ENCODE measurements around the gene TMEM120B. TPM values are rescaled to one million over a fixed set of nuclear protein-coding genes. Genes with fewer than 3 reads are reported as not detected.

Gene TMEM120B
- total RNA-seq, 2 donors from 2014 or later: 7.3 to 8.8 TPM

DNA sequence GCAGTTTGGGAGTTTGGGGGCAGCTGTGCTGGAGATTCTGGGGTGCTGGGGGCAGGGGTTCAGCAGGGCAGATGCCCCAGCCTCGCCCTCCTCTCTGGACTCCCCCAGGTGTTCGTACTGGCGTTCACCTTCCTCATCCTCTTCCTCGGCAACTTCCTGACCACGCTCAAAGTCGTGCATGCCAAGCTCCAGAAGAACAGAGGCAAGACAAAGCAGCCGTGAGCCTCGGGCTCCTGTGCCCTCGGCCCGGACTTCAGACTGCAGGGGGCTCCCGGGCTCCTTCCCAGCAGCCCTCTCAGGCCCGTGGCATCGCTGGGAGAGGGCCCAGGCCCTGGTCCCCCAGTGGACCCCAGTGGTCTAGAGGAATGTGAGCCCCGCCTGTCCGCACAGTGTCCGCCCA, 62.9 kb downstream of the TMEM120B start:
- no peak for DNase-seq (ENCODE audit: low spot score)
- no peak for ATAC-seq (ENCODE audit: insufficient number of reproducible peaks, low FRiP score, low read depth)
- Histone ChIP-seq H3K9me3 (no peaks in the 10 kb centered on the region), H3K27ac (no peak overlapping the region), H3K36me3 (no peaks in the 10 kb centered on the region), H3K27me3 (replicated peaks; ENCODE audit: insufficient read depth) (no peaks in the 10 kb centered on the region), H3K4me1 (ENCODE audit: control insufficient read depth in 1 of 2, low read depth in 2 of 2) (peaks cover 0 to 10% of the 10 kb centered on the region in 2 donors), H3K4me3 (no peak overlapping the region)
- TF ChIP-seq, protein P1, sequence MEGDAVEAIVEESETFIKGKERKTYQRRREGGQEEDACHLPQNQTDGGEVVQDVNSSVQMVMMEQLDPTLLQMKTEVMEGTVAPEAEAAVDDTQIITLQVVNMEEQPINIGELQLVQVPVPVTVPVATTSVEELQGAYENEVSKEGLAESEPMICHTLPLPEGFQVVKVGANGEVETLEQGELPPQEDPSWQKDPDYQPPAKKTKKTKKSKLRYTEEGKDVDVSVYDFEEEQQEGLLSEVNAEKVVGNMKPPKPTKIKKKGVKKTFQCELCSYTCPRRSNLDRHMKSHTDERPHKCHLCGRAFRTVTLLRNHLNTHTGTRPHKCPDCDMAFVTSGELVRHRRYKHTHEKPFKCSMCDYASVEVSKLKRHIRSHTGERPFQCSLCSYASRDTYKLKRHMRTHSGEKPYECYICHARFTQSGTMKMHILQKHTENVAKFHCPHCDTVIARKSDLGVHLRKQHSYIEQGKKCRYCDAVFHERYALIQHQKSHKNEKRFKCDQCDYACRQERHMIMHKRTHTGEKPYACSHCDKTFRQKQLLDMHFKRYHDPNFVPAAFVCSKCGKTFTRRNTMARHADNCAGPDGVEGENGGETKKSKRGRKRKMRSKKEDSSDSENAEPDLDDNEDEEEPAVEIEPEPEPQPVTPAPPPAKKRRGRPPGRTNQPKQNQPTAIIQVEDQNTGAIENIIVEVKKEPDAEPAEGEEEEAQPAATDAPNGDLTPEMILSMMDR (IDR thresholded peaks at IDR 0.05): no peak

DNA sequence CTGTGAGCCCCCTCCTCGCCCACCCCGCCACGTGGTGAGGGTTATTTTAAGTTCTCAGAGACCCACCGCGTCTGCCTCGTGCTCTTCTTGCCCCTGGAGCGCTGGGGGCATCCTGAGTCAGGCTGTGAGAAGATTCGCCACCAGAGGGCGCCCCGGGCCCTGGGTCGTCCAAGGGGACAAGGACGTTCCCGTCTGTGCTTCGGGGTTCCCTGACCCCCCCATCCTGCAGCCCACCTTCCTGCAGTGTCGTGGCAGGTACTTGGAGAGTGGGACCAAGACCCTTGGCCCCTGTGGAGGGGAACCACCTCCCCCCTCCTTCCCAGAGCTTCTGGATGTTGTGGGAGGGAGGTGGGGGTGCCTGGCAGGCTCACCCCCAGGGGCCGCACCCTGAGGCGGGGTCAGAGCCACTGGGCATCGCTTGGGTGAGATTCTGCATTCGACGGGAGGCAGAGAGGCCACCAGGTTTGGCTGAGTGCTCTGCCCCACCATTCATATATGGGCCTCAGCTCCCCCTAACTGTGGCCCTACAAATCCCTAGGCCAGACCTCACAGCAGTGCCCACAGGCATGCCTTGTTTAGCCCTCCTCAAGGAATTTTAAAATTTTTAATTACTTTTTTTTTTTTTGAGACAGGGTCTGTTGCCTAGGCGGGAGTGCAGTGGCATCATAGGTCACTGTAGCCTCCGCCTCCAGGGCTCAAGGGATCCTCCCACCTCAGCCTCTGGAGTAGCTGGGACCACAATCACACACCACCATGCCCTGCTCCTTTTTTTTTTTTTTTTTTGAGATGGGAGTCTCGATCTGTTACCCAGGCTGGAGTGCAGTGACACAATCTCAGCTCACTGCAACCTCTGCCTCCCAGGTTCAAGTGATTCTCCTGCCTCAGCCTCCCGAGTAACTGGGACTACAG, 63.9 kb downstream of the TMEM120B start:
- Histone ChIP-seq H3K27ac (no peak overlapping the region), H3K9me3 (no peaks in the 10 kb centered on the region), H3K4me1 (ENCODE audit: control insufficient read depth in 1 of 2, low read depth in 2 of 2) (peaks cover 0 to 10% of the 10 kb centered on the region in 2 donors), H3K4me3 (no peak overlapping the region), H3K36me3 (no peaks in the 10 kb centered on the region), H3K27me3 (replicated peaks; ENCODE audit: insufficient read depth) (no peaks in the 10 kb centered on the region)
- TF ChIP-seq, protein P1 (IDR thresholded peaks at IDR 0.05): peak; percentile 90
- no peak for DNase-seq (ENCODE audit: low spot score)
- ATAC-seq (ENCODE audit: insufficient number of reproducible peaks, low FRiP score, low read depth): no peak

DNA sequence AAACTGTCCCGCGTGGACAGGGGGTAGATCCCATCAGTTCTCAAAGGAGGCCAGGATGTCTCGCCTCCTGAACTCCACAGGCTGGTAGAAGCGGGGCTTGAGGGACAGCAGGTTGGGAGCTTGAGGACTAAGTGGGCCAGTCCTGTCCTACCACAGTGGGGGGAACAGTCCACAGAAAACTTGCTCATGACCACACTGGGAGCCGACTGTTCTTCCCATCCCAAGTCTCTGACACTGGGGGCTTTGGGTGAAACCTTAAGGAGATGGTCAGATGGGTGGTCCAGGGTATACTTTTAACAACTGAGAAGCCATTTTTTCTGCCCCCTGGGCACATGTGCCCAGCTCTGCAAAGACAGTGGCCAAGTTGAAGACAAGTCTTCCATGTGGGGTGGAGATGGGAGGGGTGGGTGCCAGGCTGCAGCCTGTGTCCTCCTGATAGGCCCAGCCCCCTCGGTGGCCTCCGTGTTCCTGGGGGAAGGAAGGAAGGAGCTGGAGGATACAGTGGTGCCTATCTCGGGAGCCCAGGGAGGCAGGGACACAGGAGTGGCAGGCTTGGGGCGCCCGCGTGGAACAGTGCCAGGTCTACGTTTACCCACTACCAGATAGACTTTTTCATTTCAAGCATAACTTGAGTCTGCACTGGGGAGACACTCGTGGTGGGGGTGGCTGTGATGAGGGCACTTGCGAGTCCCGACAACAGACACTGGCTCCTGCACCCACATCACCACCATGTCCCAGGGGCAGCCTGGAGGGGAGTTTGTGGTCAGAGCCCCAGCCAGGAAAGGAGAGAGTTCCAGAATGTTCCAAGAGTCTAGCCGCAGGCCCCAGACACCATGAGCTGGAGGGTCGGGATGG, 66.2 kb downstream of the TMEM120B start:
- DNase-seq (ENCODE audit: low spot score) (no peak), ATAC-seq (ENCODE audit: insufficient number of reproducible peaks, low FRiP score, low read depth) (no peak)
- Histone ChIP-seq H3K36me3 (no peaks in the 10 kb centered on the region), H3K9me3 (no peaks in the 10 kb centered on the region), H3K27ac (no peak overlapping the region), H3K4me3 (no peak overlapping the region), H3K4me1 (ENCODE audit: control insufficient read depth in 1 of 2, low read depth in 2 of 2) (peaks cover 0 to 4% of the 10 kb centered on the region in 2 donors), H3K27me3 (replicated peaks; ENCODE audit: insufficient read depth) (no peaks in the 10 kb centered on the region)
- TF ChIP-seq, protein P1 (IDR thresholded peaks at IDR 0.05): no peak

DNA sequence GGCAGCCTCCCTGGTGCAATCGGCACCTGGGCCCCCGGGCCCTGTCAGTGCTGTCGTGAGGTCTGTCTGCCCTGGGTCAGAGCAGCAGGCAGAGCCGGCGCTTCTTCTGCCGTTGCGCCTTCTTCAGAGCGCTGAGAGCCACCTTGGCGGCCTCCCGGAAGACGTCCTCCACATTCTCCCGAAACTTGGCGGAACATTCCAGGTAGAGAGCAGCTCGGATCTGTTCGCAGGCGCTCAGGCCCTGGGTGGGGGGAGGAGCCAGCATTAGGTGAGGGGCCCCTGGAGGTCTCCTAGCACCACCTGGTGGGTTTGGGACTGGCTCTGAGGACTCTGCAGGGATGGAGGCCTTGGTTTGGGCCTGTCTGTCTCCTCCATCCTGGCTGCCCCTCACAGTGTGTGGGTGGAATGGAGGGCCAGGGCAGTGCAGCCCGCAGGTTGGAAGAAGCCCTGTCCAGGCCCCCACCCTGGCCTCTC, 66.9 kb downstream of the TMEM120B start:
- no peak overlapping the region for H3K27ac ChIP-seq
- no peaks in the 10 kb centered on the region for H3K27me3 ChIP-seq (replicated peaks; ENCODE audit: insufficient read depth)
- DNase-seq (ENCODE audit: low spot score): no peak
- TF ChIP-seq, protein P1 (IDR thresholded peaks at IDR 0.05): no peak
- ATAC-seq (ENCODE audit: insufficient number of reproducible peaks, low FRiP score, low read depth): no peak
- H3K9me3 ChIP-seq: no peaks in the 10 kb centered on the region
- no peak overlapping the region for H3K4me3 ChIP-seq
- H3K4me1 ChIP-seq (ENCODE audit: control insufficient read depth in 1 of 2, low read depth in 2 of 2): peaks cover 0 to 4% of the 10 kb centered on the region in 2 donors
- H3K36me3 ChIP-seq: no peaks in the 10 kb centered on the region

DNA sequence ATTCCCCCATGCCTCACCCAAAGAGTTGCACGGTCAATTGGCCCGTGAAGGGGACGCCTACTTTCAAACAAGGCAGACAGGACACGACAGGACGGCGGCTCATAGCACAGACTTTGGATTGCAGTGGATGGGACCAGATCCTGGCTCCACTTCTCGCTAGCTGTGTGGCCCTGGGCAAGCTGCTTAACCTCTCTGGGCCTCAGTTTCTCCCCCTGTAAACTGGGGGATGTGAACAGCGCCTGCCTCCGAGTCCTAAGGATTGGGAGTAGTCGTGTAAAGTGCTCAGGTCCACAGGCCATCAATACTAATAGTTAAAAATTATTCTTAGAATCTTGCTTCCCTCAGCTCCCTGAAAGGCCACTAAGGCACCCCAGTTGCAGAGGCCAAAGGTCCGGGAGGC, 67.9 kb downstream of the TMEM120B start:
- H3K36me3 ChIP-seq: no peaks in the 10 kb centered on the region
- H3K4me3 ChIP-seq: no peak overlapping the region
- TF ChIP-seq, protein P1 (IDR thresholded peaks at IDR 0.05): no peak
- DNase-seq (ENCODE audit: low spot score): no peak
- no peaks in the 10 kb centered on the region for H3K27me3 ChIP-seq (replicated peaks; ENCODE audit: insufficient read depth)
- ATAC-seq (ENCODE audit: insufficient number of reproducible peaks, low FRiP score, low read depth): no peak
- H3K27ac ChIP-seq: no peak overlapping the region
- no peaks in the 10 kb centered on the region for H3K9me3 ChIP-seq
- H3K4me1 ChIP-seq (ENCODE audit: control insufficient read depth in 1 of 2, low read depth in 2 of 2): peaks cover 0 to 4% of the 10 kb centered on the region in 2 donors

Data from thoracic aorta (tissue), 2 donors.